ENCODE results near the gene PRODH2. TPM values are rescaled to one million over a fixed set of nuclear protein-coding genes. Genes with fewer than 3 reads are reported as not detected.

PRODH2 gene
- total and polyA plus RNA-seq, 2 of the 13 experiments (the other 11 are each of a cell fraction or from before 2014, with no cell fraction given) = 86.7 to 118 TPM

GRCh38 chr19:35783469-35784434 lies 28.9 kb downstream of the PRODH2 start (continued):
- TF ChIP-seq ZBTB10 (CRISPR knock-in tag; IDR thresholded peaks at IDR 0.05; ENCODE audit: borderline replicate concordance) (0 out of 2 replicates have a peak, but pooled peaks have one; percentile 12), JUND (CRISPR knock-in tag; IDR thresholded peaks at IDR 0.05) (peak; percentile 73), ZNF260 (CRISPR knock-in tag; IDR thresholded peaks at IDR 0.05; ENCODE audit: borderline replicate concordance, low read depth) (no peak), NR2C2 (CRISPR knock-in tag; IDR thresholded peaks at IDR 0.05; ENCODE audit: borderline replicate concordance) (peak; percentile 90), FOSL1 (CRISPR knock-in tag; IDR thresholded peaks at IDR 0.05; ENCODE audit: borderline replicate concordance) (peak; percentile 40; the same call in 1 of the 2 replicates), RARA (CRISPR knock-in tag; IDR thresholded peaks at IDR 0.05) (peak; percentile 76), MTA1 (CRISPR knock-in tag; IDR thresholded peaks at IDR 0.05; ENCODE audit: borderline replicate concordance) (0 out of 2 replicates have a peak, but pooled peaks have one; percentile 35), HOXA3 (CRISPR knock-in tag; IDR thresholded peaks at IDR 0.05) (peak; percentile 13; the same call in 1 of the 2 replicates), ZBTB38 (CRISPR knock-in tag; IDR thresholded peaks at IDR 0.05) (peak; percentile 41; the same call in 1 of the 2 replicates), RXRB (CRISPR knock-in tag; IDR thresholded peaks at IDR 0.05; ENCODE audit: borderline replicate concordance) (peak; percentile 45; the same call in 1 of the 2 replicates), SAP130 (CRISPR knock-in tag; IDR thresholded peaks at IDR 0.05; ENCODE audit: low read depth) (peak; percentile 40; the same call in 1 of the 2 replicates), CREB3 (CRISPR knock-in tag; IDR thresholded peaks at IDR 0.05) (no peak), JUN (CRISPR knock-in tag; IDR thresholded peaks at IDR 0.05) (0 out of 2 replicates have a peak, but pooled peaks have one; percentile 27), ZNF276 (CRISPR knock-in tag; IDR thresholded peaks at IDR 0.05; ENCODE audit: low read depth) (no peak), HMGXB4 (CRISPR knock-in tag; IDR thresholded peaks at IDR 0.05; ENCODE audit: borderline replicate concordance in 1 of 2, low read depth in 1 of 2) (peak in 1 of 2 experiments; percentile 31; a peak in 1 of 4 replicates), HNF4G (IDR thresholded peaks at IDR 0.05; ENCODE audit: borderline replicate concordance, low read depth, low read length) (peak; percentile 63; the same call in 1 of the 2 replicates), HNF4G (CRISPR knock-in tag; IDR thresholded peaks at IDR 0.05; ENCODE audit: borderline replicate concordance, low read depth) (peak; percentile 66; the same call in 1 of the 2 replicates)
